ENCODE results near the gene FABP7. TPM values are rescaled to one million over a fixed set of nuclear protein-coding genes. Genes with fewer than 3 reads are reported as not detected.
A peak's percentile ranks its signal among the peaks of the same experiment; 100 is the strongest.

Gene FABP7
- total RNA-seq, 6 experiments from 2014 or later, result not detected

DNA sequence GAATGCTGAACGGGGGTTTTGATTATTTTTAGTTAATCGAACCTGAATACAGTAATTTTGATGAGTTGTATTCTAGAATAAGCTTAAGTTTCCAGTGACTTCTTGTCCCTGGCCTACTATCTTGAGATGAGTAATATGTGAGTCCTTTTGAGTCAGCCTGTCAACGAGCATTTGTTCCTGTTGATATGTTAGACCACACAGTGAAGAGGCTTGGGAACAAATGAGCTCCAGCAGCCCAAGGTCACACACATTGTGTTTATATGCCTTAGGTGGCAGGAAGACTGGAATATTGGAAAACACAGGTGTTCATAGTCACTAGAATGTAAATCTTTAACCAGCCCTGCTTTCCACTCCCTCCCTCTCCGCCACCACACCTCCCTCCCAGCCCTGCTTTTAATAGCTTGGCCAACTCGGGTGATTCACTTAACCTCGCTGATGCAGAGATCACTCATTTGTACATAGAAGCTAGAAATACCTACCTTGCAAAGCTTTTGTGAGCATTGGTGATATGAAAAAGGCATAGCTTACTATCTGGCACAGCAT is 18.7 kb downstream of the FABP7 start:
- peak overlapping the region; percentile 45 for H3K4me3 Mint-ChIP-seq
- peak; percentile 76 for DNase-seq
- H3K4me1 Mint-ChIP-seq (ENCODE audit: low read depth), result peaks cover 54% of the 10 kb centered on the region
- H3K27ac Mint-ChIP-seq, result peak overlapping the region; percentile 56
- H3K9me3 Mint-ChIP-seq, result no peaks in the 10 kb centered on the region
- TF ChIP-seq, protein P1, sequence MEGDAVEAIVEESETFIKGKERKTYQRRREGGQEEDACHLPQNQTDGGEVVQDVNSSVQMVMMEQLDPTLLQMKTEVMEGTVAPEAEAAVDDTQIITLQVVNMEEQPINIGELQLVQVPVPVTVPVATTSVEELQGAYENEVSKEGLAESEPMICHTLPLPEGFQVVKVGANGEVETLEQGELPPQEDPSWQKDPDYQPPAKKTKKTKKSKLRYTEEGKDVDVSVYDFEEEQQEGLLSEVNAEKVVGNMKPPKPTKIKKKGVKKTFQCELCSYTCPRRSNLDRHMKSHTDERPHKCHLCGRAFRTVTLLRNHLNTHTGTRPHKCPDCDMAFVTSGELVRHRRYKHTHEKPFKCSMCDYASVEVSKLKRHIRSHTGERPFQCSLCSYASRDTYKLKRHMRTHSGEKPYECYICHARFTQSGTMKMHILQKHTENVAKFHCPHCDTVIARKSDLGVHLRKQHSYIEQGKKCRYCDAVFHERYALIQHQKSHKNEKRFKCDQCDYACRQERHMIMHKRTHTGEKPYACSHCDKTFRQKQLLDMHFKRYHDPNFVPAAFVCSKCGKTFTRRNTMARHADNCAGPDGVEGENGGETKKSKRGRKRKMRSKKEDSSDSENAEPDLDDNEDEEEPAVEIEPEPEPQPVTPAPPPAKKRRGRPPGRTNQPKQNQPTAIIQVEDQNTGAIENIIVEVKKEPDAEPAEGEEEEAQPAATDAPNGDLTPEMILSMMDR (IDR thresholded peaks at IDR 0.05), result no peak
- H3K27me3 Mint-ChIP-seq (ENCODE audit: insufficient read depth), result no peaks in the 10 kb centered on the region
- no peaks in the 10 kb centered on the region for H3K36me3 Mint-ChIP-seq (ENCODE audit: low read depth)

DNA sequence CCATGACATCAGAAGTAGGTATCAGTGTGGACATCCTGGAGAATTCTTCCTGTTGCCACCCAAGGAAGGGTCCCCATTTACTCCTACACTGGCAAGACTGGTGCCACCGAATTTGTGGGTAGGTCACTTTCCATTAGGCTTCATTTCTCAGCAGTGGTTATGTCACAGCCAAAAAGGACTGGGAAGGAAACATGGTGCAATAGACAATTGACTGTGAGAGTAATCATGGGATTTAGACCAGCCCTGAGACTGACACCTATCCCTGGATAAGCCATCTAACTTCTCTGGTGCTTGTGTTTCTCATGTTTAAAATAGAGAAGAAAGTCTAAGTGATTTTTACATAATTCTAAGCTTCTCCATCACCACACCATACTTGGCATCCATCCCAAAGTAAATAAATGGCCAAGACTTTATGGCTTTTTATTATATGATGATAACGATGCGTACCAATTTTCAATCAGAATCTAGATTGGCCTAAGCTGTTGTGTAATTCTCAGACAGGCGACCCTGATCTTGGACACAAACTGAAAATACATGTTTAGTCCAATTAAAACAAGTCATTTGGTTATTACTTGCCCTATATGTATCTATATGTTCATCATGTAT is 19.7 kb downstream of the FABP7 start:
- H3K27me3 Mint-ChIP-seq (ENCODE audit: insufficient read depth), result no peaks in the 10 kb centered on the region
- TF ChIP-seq, protein P1 (IDR thresholded peaks at IDR 0.05), result no peak
- no peak overlapping the region for H3K4me3 Mint-ChIP-seq
- DNase-seq, result no peak
- H3K4me1 Mint-ChIP-seq (ENCODE audit: low read depth), result peaks cover 61% of the 10 kb centered on the region
- H3K27ac Mint-ChIP-seq, result no peak overlapping the region
- H3K9me3 Mint-ChIP-seq, result no peaks in the 10 kb centered on the region
- 0 out of 2 replicates have a peak, but pooled peaks cover 4% of the 10 kb centered on the region for H3K36me3 Mint-ChIP-seq (ENCODE audit: low read depth)

- Mint-ChIP-seq H3K9me3 (no peaks in the 10 kb centered on the region), H3K36me3 (ENCODE audit: low read depth) (0 out of 2 replicates have a peak, but pooled peaks cover 4% of the 10 kb centered on the region), H3K4me3 (no peak overlapping the region), H3K27ac (no peak overlapping the region), H3K27me3 (ENCODE audit: insufficient read depth) (no peaks in the 10 kb centered on the region), H3K4me1 (ENCODE audit: low read depth) (peaks cover 61% of the 10 kb centered on the region)
- peak; percentile 50 for DNase-seq
- TF ChIP-seq, protein P1 (IDR thresholded peaks at IDR 0.05), result no peak
Observed at GRCh38 chr6:122799916-122800686, 20.6 kb downstream of the FABP7 start.

DNA sequence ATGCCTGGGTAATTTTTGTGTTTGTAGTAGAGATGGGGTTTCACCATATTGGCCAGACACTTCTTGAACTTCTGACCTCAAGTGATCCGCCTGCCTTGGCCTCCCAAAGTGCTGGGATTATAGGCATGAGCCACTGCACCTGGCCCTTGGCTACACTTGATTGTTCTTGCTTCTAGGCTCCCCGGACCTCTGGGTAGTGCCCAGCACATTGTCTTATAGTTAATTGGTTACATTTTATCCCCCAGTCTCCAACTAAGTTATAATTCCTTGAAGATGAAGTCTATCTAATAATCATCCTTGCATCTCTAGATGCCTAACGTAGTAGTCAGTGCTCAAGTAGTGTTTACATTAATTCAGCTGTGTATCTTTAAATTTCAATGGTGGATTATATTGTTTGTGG is 21.4 kb downstream of the FABP7 start:
- no peak overlapping the region for H3K27ac Mint-ChIP-seq
- peaks cover 61% of the 10 kb centered on the region for H3K4me1 Mint-ChIP-seq (ENCODE audit: low read depth)
- TF ChIP-seq, protein P1 (IDR thresholded peaks at IDR 0.05), result no peak
- H3K27me3 Mint-ChIP-seq (ENCODE audit: insufficient read depth), result no peaks in the 10 kb centered on the region
- no peak overlapping the region for H3K4me3 Mint-ChIP-seq
- no peaks in the 10 kb centered on the region for H3K9me3 Mint-ChIP-seq
- 0 out of 2 replicates have a peak, but pooled peaks cover 4% of the 10 kb centered on the region for H3K36me3 Mint-ChIP-seq (ENCODE audit: low read depth)
- no peak for DNase-seq

DNA sequence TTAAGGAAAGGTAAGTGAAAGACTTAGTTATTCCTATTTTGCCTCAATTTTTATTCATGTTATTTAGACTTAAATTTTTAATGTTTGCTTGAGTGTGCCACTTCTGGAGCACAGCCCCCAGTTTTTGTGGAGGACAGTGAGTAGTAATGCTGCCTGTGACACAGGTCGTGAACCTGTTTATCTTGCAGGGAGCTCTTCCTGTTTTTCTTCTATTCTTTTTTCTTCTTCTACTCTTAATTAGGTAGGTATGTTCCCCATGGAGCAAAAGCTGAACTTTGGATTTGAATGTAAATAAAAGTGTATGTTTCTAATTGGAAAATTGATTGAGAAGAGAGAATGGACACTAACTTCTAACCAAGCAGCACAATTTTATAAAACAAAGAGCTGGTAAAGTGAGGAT is 21.9 kb downstream of the FABP7 start:
- H3K4me1 Mint-ChIP-seq (ENCODE audit: low read depth), result peaks cover 61% of the 10 kb centered on the region
- no peaks in the 10 kb centered on the region for H3K27me3 Mint-ChIP-seq (ENCODE audit: insufficient read depth)
- TF ChIP-seq, protein P1 (IDR thresholded peaks at IDR 0.05), result no peak
- H3K36me3 Mint-ChIP-seq (ENCODE audit: low read depth), result 0 out of 2 replicates have a peak, but pooled peaks cover 4% of the 10 kb centered on the region
- H3K9me3 Mint-ChIP-seq, result no peaks in the 10 kb centered on the region
- no peak for DNase-seq
- H3K27ac Mint-ChIP-seq, result no peak overlapping the region
- H3K4me3 Mint-ChIP-seq, result no peak overlapping the region
